Activated naive CD4-positive, alpha-beta T cell treated with Interleukin-2 at 50 U/mL for 16 hours (primary cell): Measurements from ENCODE around the gene AMBN.

Experiments
- DNase-seq: peaks from one replicate; pipeline ENCODE4 v3.0.0-alpha.2; 2020

The AMBN gene, protein sequence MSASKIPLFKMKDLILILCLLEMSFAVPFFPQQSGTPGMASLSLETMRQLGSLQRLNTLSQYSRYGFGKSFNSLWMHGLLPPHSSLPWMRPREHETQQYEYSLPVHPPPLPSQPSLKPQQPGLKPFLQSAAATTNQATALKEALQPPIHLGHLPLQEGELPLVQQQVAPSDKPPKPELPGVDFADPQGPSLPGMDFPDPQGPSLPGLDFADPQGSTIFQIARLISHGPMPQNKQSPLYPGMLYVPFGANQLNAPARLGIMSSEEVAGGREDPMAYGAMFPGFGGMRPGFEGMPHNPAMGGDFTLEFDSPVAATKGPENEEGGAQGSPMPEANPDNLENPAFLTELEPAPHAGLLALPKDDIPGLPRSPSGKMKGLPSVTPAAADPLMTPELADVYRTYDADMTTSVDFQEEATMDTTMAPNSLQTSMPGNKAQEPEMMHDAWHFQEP

DNA sequence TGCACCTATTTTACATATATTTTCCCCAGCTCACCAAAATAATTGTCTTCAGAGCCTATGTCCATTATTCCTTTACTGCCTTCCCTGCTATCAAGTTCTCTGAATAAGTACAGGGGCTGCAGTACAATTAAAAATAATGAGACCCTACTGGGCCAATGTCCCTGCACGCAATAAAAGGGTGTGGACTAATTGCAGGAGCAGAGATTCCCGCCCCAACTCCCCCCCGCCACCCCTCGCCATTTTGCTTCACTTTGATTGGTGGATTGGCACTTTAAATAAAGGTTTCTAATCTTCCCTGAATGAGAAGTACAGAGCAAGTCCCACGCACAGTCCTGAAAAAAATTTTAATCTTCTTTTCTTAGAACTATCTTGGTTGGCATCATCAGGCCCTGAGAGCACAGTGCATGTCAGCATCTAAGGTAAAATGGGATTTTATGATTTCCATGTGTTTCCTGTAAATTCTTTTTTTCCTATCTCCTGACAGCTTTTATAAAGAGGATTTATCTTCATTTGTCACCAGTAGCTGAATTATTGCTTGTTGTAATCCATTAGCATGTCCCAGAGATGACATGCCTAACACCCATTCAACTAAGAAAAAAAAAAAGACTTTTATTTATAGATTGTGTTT lies at the start of gene AMBN:
Gene AMBN (plus strand): TSS at position 302 of the 628 bp plus-strand sequence. CDS start 103 bp downstream, at position 405.
- no peak for DNase-seq

DNA sequence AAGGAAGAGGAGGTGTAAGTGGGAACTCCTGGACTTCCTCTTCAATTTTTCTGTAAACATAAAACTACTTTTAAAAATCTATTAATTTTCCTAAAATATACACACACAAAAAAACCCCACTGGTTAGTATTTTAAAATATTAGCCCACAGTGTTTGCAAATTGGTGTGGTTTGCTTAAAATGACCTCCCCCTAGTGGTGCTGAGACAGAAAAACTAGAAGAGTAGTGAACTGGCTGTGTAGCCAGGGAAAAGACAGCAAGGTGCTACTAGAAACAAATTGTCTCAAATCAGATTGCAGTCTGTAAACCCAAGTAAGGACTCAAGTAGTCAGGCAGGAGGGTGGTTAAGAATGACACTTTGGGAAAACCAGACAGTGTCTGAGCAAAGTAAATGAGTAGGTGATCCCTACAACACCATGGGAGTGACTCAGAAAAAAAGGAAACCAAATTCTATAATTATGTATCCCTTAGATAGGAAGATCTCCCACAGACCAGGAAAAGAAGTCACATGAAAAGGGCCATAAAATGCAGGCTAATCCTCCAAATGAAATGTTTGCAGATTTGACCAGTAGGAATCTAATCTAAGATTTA lies 47.7 kb upstream of the AMBN start:
- DNase-seq, result no peak

DNA sequence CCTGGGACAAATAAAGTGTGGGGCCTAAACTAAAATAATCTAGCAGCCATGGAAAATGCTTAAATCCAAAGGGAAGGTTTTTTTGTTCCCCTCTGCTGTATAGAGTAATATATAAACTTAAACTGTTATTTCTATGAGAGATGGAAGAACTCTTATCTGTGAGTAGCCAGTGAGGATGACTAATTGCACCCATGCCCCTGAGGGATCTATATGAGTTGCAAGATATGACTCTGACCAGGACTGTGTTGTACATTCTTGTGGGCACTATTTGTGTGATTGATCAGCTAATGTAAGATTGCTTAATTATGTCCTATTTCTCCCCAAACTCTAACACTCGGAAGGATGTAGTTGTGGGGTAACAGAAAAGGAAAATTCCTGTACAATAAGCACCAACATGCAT lies 35.2 kb upstream of the AMBN start:
- no peak for DNase-seq

DNA sequence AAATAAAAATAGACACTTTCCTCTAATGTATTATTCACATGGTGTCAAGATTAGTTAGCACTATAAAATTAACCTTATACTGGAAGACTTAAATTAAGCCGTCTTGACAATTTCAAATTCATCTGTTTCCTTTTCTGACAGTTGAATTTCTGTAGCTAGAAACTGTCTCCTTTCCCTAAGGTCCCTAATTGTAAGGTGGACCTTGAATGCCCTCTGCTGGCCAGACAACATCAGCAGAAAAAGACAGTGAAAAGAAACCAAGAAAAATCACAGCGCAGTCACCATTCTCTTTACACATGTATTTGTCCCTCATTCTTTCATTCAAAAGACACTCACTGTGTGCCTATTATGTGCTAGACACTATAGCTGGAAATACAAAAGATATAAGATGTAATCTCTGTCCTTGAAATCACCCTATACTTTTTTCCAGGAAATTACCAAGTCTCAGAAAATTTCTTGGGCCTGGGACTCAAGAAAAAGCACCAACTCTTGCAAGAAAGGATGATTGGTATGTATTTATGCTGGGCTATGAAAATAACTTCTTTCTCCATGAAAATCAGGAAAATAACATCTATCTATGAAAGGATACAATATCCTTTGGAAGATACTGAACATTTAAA lies 32.7 kb upstream of the AMBN start:
- peak; percentile 13 for DNase-seq

DNA sequence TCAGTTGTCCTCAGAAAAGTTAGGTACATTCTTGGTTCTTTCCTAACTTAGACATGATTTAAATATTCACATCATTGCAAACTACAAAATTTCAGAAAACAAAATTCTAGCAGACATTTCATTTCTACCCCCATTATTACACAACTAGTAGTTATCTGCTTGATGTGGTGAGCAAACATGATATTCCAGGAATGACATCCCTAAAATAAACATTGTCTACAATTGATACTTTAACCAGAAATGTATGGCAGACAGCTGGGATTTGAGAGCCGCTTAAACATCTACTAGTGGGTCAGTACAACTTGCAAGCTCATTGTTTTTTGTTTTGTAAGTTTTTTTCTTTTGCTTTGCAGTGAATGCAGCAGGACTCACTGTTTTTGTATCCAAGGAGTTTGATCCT lies 32.1 kb upstream of the AMBN start:
- no peak for DNase-seq

DNA sequence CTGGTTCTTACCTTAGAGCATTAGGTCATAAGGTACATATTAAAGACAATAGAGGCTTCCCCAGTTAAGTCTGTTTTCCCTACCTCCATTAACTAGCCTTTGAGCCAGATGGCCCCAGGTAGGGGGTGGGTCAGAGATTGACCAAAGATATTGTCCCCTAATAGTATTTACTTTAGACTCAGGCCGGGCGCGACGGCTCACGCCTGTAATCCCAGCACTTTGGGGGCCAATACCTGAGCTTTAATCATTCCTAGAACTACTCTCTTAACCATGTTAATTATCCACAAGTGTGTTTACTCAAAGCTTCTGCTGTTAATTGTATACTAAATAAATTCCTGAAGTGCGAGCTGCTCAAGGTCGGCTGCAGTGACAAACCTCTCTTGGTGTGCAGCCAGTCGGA lies 28.0 kb upstream of the AMBN start:
- no peak for DNase-seq

DNA sequence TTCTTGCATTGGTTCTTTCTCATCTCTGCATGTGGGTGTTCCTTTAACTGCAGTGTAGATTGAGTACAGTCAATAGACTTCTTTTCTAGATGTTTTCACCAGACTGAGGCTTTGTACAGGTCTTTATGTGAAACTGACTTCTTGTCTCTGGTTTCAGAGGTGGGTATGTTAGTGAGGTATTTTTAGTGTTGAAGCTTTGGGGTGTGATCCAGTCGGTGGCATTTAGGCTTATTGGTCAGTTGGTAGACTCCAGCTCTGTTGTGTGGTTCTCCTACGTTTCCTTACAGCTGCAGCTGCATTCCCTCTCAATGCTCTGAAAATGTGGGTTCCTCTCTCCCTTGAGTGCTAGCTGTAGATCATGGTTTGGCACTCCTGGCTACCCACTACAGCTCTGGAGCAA lies 21.3 kb upstream of the AMBN start:
- no peak for DNase-seq

DNA sequence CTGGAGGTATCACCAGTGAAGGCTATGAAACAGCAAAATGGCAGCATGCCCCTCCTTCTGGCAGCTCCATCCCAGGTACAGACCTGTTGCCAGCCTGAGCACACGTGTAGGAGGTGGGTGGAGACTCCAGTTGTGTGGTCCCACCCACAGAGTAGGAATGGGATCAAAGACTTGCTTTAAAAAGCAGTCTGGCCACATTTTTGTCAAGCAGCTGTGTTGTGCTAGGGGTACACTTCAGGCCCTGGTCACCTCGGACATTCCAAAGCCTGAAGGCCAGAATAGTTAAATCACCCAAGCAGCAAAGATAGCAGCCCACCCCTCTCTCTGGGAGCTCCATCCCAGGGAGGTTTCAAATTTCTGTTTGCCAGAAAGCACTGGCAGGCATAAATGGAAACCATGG lies 20.3 kb upstream of the AMBN start:
- DNase-seq, result no peak

DNA sequence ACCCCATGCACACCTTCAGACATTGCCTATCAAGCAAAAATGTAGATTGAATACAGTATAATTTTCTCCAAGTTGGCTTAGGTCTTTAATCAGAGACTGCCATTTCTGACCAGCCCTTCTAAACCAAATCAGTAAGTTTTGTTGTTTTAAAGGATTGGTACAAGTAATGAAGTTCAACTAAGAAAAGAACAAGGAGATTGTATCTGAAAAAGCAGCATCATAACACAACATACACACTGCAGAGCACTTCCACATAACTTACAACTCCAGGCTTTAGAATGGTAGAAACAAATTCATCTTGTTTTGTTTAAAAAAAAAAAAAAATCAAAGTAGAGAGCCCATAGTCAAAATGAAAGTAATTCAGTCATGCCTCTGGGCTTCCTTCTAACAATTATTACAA lies 16.1 kb upstream of the AMBN start:
- DNase-seq, result no peak

DNA sequence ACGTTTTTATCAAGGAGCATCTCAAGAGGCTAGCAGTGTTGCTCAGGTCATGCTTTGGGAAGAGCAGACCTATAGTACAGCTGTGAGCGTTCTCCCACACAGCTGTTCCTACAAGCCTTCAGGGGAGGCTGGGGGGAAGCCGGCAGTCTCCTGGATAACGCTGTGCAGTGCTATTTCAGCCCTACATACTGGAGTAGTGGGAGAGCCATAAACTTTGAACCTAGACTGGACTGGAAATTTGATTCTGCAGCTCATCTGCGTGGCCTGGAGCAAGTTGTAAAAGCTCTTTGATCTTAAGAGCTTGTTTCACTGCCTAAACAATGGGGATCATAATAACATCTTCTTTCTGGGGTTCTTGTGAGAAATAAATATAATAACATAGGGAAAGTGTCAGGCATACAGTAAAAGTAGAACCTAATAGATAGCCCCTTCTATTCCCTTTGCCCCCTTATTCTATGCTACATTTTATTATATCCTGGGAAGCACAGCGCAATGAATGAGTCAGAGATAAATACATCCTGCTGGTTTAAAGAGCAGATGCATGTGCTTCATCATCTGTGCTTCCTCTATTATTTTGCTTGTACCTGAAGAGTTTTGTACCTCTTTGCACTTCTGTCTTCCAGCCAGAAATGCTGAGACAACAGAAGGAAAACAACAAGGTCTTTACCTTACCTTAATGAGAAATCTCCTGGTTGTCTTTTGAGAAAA lies 14.7 kb upstream of the AMBN start:
- DNase-seq, result no peak

DNA sequence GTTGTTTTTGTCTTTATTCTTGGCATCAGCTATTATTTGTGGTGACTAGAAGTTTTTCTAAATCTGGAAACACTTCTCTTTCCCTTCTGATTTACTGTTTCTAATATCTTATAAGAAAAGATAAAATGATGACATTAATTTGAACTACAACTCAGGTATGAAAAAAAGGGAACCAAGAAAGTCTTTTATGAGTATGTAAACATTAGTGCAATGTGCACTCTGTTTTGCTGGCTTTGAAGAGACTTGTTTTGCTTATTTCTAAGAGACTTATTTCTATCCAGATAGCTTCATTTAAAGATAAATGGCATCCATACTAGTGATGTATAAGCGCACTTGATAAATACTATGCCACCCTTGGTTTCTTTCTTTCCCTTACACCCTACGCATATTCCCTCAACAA lies 10.1 kb upstream of the AMBN start:
- no peak for DNase-seq

DNA sequence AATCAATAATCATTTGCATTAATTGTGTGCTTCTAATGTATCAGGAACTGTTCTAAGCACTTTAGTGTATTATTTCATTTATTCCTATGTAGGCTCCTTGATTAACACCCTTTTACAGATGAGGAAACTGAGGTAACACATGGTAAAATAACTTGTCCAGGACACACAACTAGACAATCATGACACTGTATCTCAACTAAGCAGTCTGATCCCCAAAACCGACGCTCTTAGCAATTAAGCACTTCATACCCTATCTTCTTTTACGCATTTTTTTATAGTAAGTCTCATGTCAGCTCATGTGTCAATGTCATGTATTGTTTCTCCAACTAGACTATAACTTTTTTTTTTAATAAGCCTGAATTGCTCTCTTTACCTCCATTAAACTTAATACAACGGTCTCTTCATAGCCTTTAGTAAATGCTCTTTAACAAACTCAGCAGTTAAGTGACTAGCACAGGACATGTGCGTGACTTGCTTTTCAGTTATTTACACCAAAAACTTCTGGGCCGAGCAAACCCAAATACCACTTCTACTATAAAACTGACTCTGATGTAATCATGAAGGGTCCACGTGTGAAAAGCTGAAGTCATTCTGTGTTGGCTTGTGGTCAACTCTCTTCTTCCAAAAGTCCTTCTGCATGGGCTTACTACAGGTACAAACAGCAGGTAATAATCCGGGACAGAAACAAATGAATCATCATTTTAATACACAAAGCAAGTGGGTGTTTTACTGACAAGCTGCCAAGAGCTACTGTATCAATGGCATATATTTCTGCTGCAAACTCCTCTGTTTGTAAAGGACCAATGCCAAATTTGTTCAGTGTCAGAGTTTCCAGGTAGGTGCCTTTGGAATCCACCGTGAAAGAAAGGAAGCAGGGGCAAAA lies 7.9 kb upstream of the AMBN start:
- DNase-seq, result no peak

DNA sequence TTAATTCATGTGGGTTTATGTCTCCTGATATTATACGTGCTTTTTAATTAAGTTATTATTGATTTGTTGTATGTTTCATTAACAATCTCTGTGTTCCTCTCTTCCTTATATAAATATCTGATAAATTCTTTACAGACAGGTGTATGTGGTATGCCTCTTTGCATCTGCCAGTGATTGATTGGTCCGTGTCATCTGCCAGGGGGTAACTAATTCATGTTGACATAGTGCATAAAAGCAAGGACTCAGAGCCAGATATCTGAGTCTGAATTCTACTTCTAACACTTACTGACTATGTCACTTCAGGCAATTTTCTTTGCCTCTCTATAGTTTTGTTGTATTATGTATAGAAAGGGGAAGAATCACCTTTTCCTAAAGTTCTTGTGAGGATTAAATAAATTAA lies 5.2 kb upstream of the AMBN start:
- DNase-seq, result no peak

DNA sequence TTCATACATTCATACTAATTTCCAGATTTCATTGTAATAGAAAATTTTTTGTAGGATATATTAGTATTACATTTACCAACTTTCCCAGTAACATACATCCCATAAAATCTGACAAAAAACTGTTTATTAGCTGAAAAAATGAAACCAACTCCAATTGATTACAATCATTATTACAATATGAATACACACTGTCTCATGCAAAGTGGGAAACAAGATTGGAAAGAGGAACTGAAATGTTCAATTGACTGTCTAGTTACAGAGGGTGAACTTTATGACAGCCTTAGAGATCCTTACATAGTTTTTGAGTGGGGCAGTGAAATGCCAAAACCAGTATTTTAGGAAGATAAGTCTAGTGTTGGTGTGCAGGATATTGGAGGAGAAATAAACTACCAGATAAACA lies 2.3 kb upstream of the AMBN start:
- no peak for DNase-seq

DNA sequence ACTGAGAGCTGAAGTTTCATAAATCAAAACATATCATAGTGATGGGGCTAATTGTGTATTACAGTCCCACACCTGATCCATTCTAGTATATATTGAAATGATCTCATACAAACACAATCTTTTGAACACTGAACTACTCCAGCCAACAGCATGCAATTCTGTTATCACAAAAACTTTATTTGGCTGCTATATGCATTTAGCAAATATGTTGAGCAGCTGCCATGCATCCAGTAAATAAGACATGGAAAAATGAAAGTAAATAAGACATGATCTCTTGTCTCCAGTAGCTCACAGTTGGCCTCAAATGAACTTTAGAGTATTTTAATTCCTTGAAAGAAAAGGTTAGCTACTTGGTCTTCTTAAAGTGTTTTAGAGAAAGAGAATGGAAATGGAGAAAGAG lies 2.1 kb downstream of the AMBN start:
- DNase-seq, result no peak

DNA sequence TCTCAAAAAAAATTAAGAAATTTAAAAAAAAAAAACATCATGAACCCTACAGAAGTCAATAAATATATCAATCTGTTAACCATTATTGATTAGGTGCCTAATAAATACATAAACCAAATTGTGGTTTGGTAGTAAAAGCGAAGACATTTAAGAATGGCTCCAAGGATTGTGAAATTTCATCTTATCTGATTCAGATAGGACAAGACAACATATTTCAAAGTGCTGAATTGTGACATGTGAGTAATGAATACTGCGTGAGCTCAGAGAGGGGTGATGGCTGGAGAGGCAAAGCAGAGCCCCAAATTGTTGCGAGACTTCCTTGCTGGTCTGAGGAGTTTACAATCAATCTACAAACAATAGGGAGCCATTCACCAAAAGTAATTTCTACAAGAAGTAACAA lies 8.2 kb downstream of the AMBN start:
- no peak for DNase-seq

DNA sequence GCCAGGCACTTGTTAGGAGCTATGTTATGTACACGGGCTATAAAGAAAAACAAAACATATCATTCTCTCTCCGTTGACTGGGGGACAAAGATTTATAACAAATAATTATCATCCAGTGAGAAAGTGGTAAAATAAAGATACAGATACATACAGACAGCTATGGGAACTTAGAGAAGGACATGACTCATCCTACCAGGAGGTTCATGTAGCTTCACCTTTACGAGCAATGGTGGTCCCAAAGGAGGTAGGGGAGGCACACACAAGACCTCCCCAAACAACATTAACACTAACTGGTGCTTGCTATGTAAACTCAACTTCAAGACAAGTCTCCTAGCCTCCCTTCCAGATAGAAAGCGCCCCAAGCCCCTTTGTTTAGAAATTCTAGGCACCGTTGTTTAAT lies 8.9 kb downstream of the AMBN start:
- DNase-seq, result no peak

DNA sequence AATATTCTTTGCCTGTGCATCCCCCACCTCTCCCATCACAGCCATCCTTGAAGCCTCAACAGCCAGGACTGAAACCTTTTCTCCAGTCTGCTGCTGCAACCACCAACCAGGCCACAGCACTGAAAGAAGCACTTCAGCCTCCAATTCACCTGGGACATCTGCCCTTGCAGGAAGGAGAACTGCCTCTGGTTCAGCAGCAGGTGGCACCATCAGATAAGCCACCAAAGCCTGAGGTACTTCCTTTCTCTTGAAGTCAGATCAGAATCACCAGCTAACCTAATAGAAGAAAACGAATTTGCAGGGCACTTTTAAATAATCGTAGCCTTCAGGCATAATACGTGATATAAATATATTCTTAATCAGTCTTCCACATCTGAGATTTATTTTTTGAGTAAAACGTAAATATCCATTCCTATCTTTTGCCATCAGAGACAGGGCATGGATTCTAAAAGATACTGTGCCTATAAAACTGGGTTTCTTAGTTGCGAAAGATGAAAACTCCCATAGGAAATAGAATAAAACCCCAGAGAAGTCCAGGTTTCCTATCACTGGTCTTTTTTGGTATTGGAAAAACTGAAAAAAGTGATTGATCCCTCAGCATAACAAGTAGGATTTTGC lies 9.5 kb downstream of the AMBN start:
- DNase-seq, result peak; percentile 61

DNA sequence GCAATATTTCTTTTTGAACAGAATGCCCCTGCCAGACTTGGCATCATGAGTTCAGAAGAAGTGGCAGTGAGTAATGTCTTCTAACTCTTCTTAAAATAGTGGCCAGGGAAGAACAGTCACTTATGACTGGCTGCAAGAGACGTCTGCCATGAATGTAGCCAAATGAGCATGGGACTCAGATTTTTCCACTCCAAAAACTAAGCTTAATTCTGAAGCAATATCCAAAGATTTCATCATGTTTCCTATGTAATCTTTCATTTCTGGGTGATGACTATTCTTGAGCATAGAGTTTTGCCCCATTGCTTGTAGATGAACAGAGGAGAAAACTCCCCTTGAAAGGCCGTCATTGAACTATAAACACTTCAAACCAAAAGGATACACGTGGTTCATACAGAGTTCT lies 11.8 kb downstream of the AMBN start:
- no peak for DNase-seq

DNA sequence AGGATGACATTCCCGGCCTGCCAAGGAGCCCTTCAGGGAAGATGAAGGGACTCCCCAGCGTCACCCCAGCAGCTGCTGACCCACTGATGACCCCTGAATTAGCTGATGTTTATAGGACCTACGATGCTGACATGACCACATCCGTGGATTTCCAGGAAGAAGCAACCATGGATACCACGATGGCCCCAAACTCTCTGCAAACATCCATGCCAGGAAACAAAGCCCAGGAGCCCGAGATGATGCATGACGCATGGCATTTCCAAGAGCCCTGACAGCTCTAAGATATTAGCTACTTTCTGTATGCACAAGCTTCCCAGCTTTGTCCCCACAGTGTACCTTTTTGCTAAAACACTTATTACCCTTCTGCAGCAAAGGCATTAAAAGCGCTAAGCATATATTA lies 14.4 kb downstream of the AMBN start:
- DNase-seq, result no peak

DNA sequence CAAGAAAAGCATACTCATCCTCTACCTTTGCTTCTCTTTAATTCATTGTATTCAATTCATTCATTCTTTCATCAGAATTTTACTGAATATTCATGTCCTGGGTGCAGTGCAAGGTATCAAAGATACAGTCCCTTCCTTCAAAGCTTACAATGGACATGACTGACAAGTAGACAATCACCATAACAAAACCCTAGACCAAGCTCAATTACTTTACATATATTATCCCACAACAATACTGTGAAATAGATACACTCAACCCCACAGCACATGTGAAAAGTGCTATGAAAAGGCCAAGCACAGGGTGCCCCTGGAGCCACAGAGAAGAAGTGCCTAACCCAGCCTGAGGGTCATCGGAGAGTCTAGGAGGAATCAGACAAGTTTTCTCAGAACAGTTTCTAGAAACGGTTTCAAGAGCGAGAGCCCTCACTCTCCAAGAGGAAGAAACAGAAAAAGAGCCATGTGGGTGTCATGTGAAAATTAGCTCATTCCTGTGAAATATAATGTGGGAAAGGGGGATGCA lies 15.3 kb downstream of the AMBN start:
- DNase-seq, result no peak
